CD4-positive, alpha-beta T cell treated with Interferon gamma for 1 hour (primary cell): Measurements from ENCODE around the gene TOMM22.

Experiments used
- DNase-seq: peaks from one replicate; pipeline ENCODE4 v3.0.0-alpha.2; 2020

The TOMM22 gene

GRCh38 chr22:38696606-38697424, 15.1 kb downstream of the TOMM22 start:
- DNase-seq: peak; percentile 26

GRCh38 chr22:38697425-38698089, 15.8 kb downstream of the TOMM22 start:
- no peak for DNase-seq

GRCh38 chr22:38698407-38699094, 16.8 kb downstream of the TOMM22 start:
- DNase-seq: no peak

- no peak for DNase-seq
Measured at GRCh38 chr22:38699143-38699542, 17.4 kb downstream of the TOMM22 start.

- no peak for DNase-seq
Measured at GRCh38 chr22:38699784-38700183, 18.0 kb downstream of the TOMM22 start.

GRCh38 chr22:38700270-38700788, 18.6 kb downstream of the TOMM22 start:
- DNase-seq: no peak

GRCh38 chr22:38700789-38701628, 19.3 kb downstream of the TOMM22 start, which contains the start of gene JOSD1:
TSS of gene JOSD1 (minus strand) at chr22:38700943. CDS start at chr22:38699987, 956 bp downstream.
- peak; percentile 97 for DNase-seq

GRCh38 chr22:38704654-38705234, 23.0 kb downstream of the TOMM22 start:
- no peak for DNase-seq

- peak; percentile 100 for DNase-seq
Measured at GRCh38 chr22:38705235-38706100, 23.7 kb downstream of the TOMM22 start, which contains the start of gene GTPBP1. TSS of gene GTPBP1 (plus strand) at chr22:38705944. CDS start at chr22:38705956, 12 bp downstream.

- peak; percentile 30 for DNase-seq
Measured at GRCh38 chr22:38706101-38706900, 24.5 kb downstream of the TOMM22 start.

GRCh38 chr22:38706901-38707195, 25.1 kb downstream of the TOMM22 start:
- DNase-seq: no peak

GRCh38 chr22:38707346-38707745, 25.6 kb downstream of the TOMM22 start:
- no peak for DNase-seq

GRCh38 chr22:38707984-38708383, 26.2 kb downstream of the TOMM22 start:
- DNase-seq: no peak

GRCh38 chr22:38709306-38709705, 27.5 kb downstream of the TOMM22 start:
- DNase-seq: no peak

- no peak for DNase-seq
Measured at GRCh38 chr22:38710351-38710750, 28.6 kb downstream of the TOMM22 start.

GRCh38 chr22:38710866-38711265, 29.1 kb downstream of the TOMM22 start:
- no peak for DNase-seq

- no peak for DNase-seq
Measured at GRCh38 chr22:38712486-38713207, 30.9 kb downstream of the TOMM22 start.

GRCh38 chr22:38713921-38714320, 32.2 kb downstream of the TOMM22 start:
- DNase-seq: no peak

- DNase-seq: no peak
Measured at GRCh38 chr22:38715176-38715764, 33.5 kb downstream of the TOMM22 start.
